ENCODE data around the gene BEND2. TPM values are rescaled to one million over a fixed set of nuclear protein-coding genes. Genes with fewer than 3 reads are reported as not detected.

Gene BEND2
- polyA plus RNA-seq, 1 donor from 2014 or later, result not detected

- H3K27ac ChIP-seq (ENCODE audit: low read length), result no peak overlapping the region
- H3K9me3 ChIP-seq (ENCODE audit: low read length), result no peaks in the 10 kb centered on the region
- H3K36me3 ChIP-seq (ENCODE audit: insufficient read depth, low read length), result no peaks in the 10 kb centered on the region
- no peak overlapping the region for H3K9ac ChIP-seq (ENCODE audit: low read length)
- no peaks in the 10 kb centered on the region for H3F3A ChIP-seq (ENCODE audit: insufficient read depth, low read length, poor library complexity, severe bottlenecking)
- H3K4me3 ChIP-seq (ENCODE audit: low read length), result no peak overlapping the region
- H4K20me1 ChIP-seq (ENCODE audit: insufficient read depth), result no peaks in the 10 kb centered on the region
- H3K79me2 ChIP-seq (replicated peaks; ENCODE audit: insufficient read depth, low read length), result no peaks in the 10 kb centered on the region
- TF ChIP-seq CTCF (IDR thresholded peaks at IDR 0.05; ENCODE audit: poor library complexity, severe bottlenecking) (no peak), MXI1 (conservative IDR thresholded peaks at IDR 0.05; ENCODE audit: poor library complexity, severe bottlenecking) (no peak), EZH2 (IDR thresholded peaks at IDR 0.05; ENCODE audit: borderline replicate concordance, insufficient read depth, low read length, poor library complexity, severe bottlenecking) (no peak), SMC3 (conservative IDR thresholded peaks at IDR 0.05; ENCODE audit: poor library complexity) (no peak), RAD21 (conservative IDR thresholded peaks at IDR 0.05) (no peak), REST (IDR thresholded peaks at IDR 0.05; ENCODE audit: borderline replicate concordance) (no peak), EP300 (conservative IDR thresholded peaks at IDR 0.05; ENCODE audit: poor library complexity, severe bottlenecking) (no peak), POLR2AphosphoS5 (IDR thresholded peaks at IDR 0.05) (no peak), TAF1 (IDR thresholded peaks at IDR 0.05; ENCODE audit: low read depth) (no peak)
- no peaks in the 10 kb centered on the region for H3K27me3 ChIP-seq (ENCODE audit: insufficient read depth, low read depth, low read length)
- H3K9me2 ChIP-seq (ENCODE audit: insufficient read depth, low read length), result no peaks in the 10 kb centered on the region
- no peak overlapping the region for H3K4me2 ChIP-seq (ENCODE audit: low read length)
- H2AFZ ChIP-seq (ENCODE audit: low read depth, low read length), result no peak overlapping the region
Measured at GRCh38 chrX:18151157-18151556, 69.5 kb downstream of the BEND2 start.

GRCh38 chrX:18149454-18149853 lies 71.2 kb downstream of the BEND2 start:
- H3K4me3 ChIP-seq (ENCODE audit: low read length), result no peak overlapping the region
- no peaks in the 10 kb centered on the region for H3F3A ChIP-seq (ENCODE audit: insufficient read depth, low read length, poor library complexity, severe bottlenecking)
- no peaks in the 10 kb centered on the region for H3K27me3 ChIP-seq (ENCODE audit: insufficient read depth, low read depth, low read length)
- no peak overlapping the region for H3K27ac ChIP-seq (ENCODE audit: low read length)
- no peaks in the 10 kb centered on the region for H3K9me3 ChIP-seq (ENCODE audit: low read length)
- H3K4me2 ChIP-seq (ENCODE audit: low read length), result no peak overlapping the region
- H4K20me1 ChIP-seq (ENCODE audit: insufficient read depth), result no peaks in the 10 kb centered on the region
- no peak overlapping the region for H2AFZ ChIP-seq (ENCODE audit: low read depth, low read length)
- no peaks in the 10 kb centered on the region for H3K9me2 ChIP-seq (ENCODE audit: insufficient read depth, low read length)
- no peaks in the 10 kb centered on the region for H3K36me3 ChIP-seq (ENCODE audit: insufficient read depth, low read length)
- H3K79me2 ChIP-seq (replicated peaks; ENCODE audit: insufficient read depth, low read length), result no peaks in the 10 kb centered on the region
- TF ChIP-seq EP300 (conservative IDR thresholded peaks at IDR 0.05; ENCODE audit: poor library complexity, severe bottlenecking), result no peak
- no peak overlapping the region for H3K9ac ChIP-seq (ENCODE audit: low read length)

- Histone ChIP-seq H3K9me3 (ENCODE audit: low read length) (no peaks in the 10 kb centered on the region), H3K27ac (ENCODE audit: low read length) (no peak overlapping the region), H3K4me2 (ENCODE audit: low read length) (no peak overlapping the region), H3K79me2 (replicated peaks; ENCODE audit: insufficient read depth, low read length) (no peaks in the 10 kb centered on the region), H3K4me3 (ENCODE audit: low read length) (no peak overlapping the region), H3K9ac (ENCODE audit: low read length) (no peak overlapping the region), H2AFZ (ENCODE audit: low read depth, low read length) (no peak overlapping the region), H3K9me2 (ENCODE audit: insufficient read depth, low read length) (no peaks in the 10 kb centered on the region), H3F3A (ENCODE audit: insufficient read depth, low read length, poor library complexity, severe bottlenecking) (no peaks in the 10 kb centered on the region), H3K27me3 (ENCODE audit: insufficient read depth, low read depth, low read length) (no peaks in the 10 kb centered on the region), H4K20me1 (ENCODE audit: insufficient read depth) (no peaks in the 10 kb centered on the region), H3K36me3 (ENCODE audit: insufficient read depth, low read length) (no peaks in the 10 kb centered on the region)
- TF ChIP-seq MXI1 (conservative IDR thresholded peaks at IDR 0.05; ENCODE audit: poor library complexity, severe bottlenecking) (no peak), SMC3 (conservative IDR thresholded peaks at IDR 0.05; ENCODE audit: poor library complexity) (no peak), CTCF (IDR thresholded peaks at IDR 0.05; ENCODE audit: poor library complexity, severe bottlenecking) (no peak), POLR2AphosphoS5 (IDR thresholded peaks at IDR 0.05) (no peak), EP300 (conservative IDR thresholded peaks at IDR 0.05; ENCODE audit: poor library complexity, severe bottlenecking) (no peak)
Measured at GRCh38 chrX:18146954-18147353, 73.7 kb downstream of the BEND2 start.
